IMR-90 (cell line): ENCODE measurements around the gene CAMTA1. TPM values are rescaled to one million over a fixed set of nuclear protein-coding genes. Genes with fewer than 3 reads are reported as not detected.
A peak's percentile ranks its signal among the peaks of the same experiment; 100 is the strongest.

Source experiments
- ATAC-seq: fragments of 200-7000 bp; cut with Tn5 transposase; 2 replicates; pipeline ENCODE4 v1.9.1; 2020; ENCODE audit warnings: low read depth, mild to moderate bottlenecking, moderate library complexity
- BruUV-seq: library from RNA; stranded (reverse); fragments of 400-500 nt; replicated peaks from 2 replicates; lab custom pipeline; 2021; lab: Mats Ljungman, UMichigan
- CTCF ChIA-PET: fragments of 300-600 bp; formaldehyde crosslinking; extraction: SDS; loops from one replicate; lab custom pipeline; 2021; ENCODE audit warnings: antibody characterized with exemption; lab: Yijun Ruan, JAX
- POLR2A ChIA-PET: fragments of 300-600 bp; sonication (Branson Sonifier 250); formaldehyde crosslinking; loops from one replicate; lab custom pipeline; 2022; ENCODE audit warnings: antibody characterized with exemption; ENCODE audit not compliant: unreplicated experiment; lab: Charles Lee
- DNase-seq: peaks from one replicate; pipeline ENCODE4 v3.0.0; 2013
- H2AFZ ChIP-seq: replicated peaks from 2 replicates; pipeline ENCODE3; 2013; ENCODE audit warnings: low read length, mild to moderate bottlenecking; ENCODE audit not compliant: poor library complexity
- H2AK5ac ChIP-seq: 2 replicates; pipeline ENCODE4 v1.6.1; 2013; ENCODE audit warnings: low read depth, low read length, inconsistent platforms
- H2AK9ac ChIP-seq: replicated peaks from 2 replicates; pipeline ENCODE3; 2013; ENCODE audit warnings: mild to moderate bottlenecking, low read depth, low read length, moderate library complexity; ENCODE audit not compliant: poor library complexity
- H2BK120ac ChIP-seq: 2 replicates; pipeline ENCODE4 v1.6.1; 2013; ENCODE audit warnings: low read depth, low read length, inconsistent platforms
- H2BK15ac ChIP-seq: 3 replicates; pipeline ENCODE4 v1.6.1; 2013; ENCODE audit warnings: low read depth, low read length, inconsistent platforms
- H2BK20ac ChIP-seq: 2 replicates; pipeline ENCODE4 v1.6.1; 2013; ENCODE audit warnings: low read depth, mild to moderate bottlenecking, inconsistent platforms, low read length, moderate library complexity
- H2BK5ac ChIP-seq: 2 replicates; pipeline ENCODE4 v1.6.1; 2013; ENCODE audit warnings: mild to moderate bottlenecking, low read depth, low read length, inconsistent platforms; ENCODE audit not compliant: poor library complexity, severe bottlenecking
- H3K14ac ChIP-seq: replicated peaks from 2 replicates; pipeline ENCODE4 v1.6.1; 2013; ENCODE audit warnings: low read depth, low read length, inconsistent platforms
- H3K18ac ChIP-seq: 2 replicates; pipeline ENCODE4 v1.6.1; 2013; ENCODE audit warnings: low read depth, low read length, control low read depth
- H3K23ac ChIP-seq: 2 replicates; pipeline ENCODE4 v1.6.1; 2013; ENCODE audit warnings: low read depth, low read length, inconsistent platforms
- H3K27ac ChIP-seq: 2 replicates; pipeline ENCODE4 v1.5.1; 2013; ENCODE audit warnings: mild to moderate bottlenecking, control low read depth, low read length; ENCODE audit not compliant: insufficient read depth
- H3K27me3 ChIP-seq: 2 replicates; pipeline ENCODE4 v1.6.1; 2013; ENCODE audit warnings: low read length; ENCODE audit not compliant: control insufficient read depth, insufficient read depth
- H3K36me3 ChIP-seq: 2 replicates; pipeline ENCODE4 v1.6.1; 2013; ENCODE audit warnings: low read length, mixed read lengths; ENCODE audit not compliant: control insufficient read depth, insufficient read depth
- H3K4ac ChIP-seq: 2 replicates; pipeline ENCODE4 v1.6.1; 2013; ENCODE audit warnings: low read depth, low read length, inconsistent platforms
- H3K4me1 ChIP-seq: 2 replicates; pipeline ENCODE4 v1.6.1; 2013; ENCODE audit warnings: low read length, mixed read lengths; ENCODE audit not compliant: control insufficient read depth, insufficient read depth
- H3K4me2 ChIP-seq: 2 replicates; pipeline ENCODE4 v1.6.1; 2013; ENCODE audit warnings: low read depth, mild to moderate bottlenecking, control low read depth, low read length, moderate library complexity
- H3K4me3 ChIP-seq: 2 replicates; pipeline ENCODE4 v1.5.1; 2013; ENCODE audit warnings: low read depth, mild to moderate bottlenecking, control low read depth, low read length, moderate library complexity; ENCODE audit not compliant: insufficient read depth
- H3K56ac ChIP-seq: 2 replicates; pipeline ENCODE4 v1.6.1; 2013; ENCODE audit warnings: low read length, inconsistent platforms; ENCODE audit not compliant: insufficient read depth; ENCODE audit errors: extremely low read depth
- H3K79me1 ChIP-seq, 2 experiments: 2 replicates each; pipeline ENCODE4 v1.6.1; 2013; ENCODE audit warnings: low read length in 2 of 2, inconsistent platforms in 1 of 2, low read depth in 1 of 2
- H3K9ac ChIP-seq: 2 replicates; pipeline ENCODE4 v1.6.1; 2013; ENCODE audit warnings: low read depth, low read length, control low read depth
- H3K9me1 ChIP-seq: 2 replicates; pipeline ENCODE4 v1.6.1; 2013; ENCODE audit warnings: low read length, inconsistent platforms; ENCODE audit not compliant: insufficient read depth
- H3K9me3 ChIP-seq: 2 replicates; pipeline ENCODE4 v1.6.1; 2013; ENCODE audit warnings: low read length; ENCODE audit not compliant: control insufficient read depth, insufficient read depth
- H4K20me1 ChIP-seq: 2 replicates; pipeline ENCODE4 v1.6.1; 2013; ENCODE audit warnings: low read length, inconsistent platforms; ENCODE audit not compliant: insufficient read depth
- H4K5ac ChIP-seq: 2 replicates; pipeline ENCODE4 v1.6.1; 2013; ENCODE audit warnings: mild to moderate bottlenecking, low read depth, low read length, control low read depth
- H4K8ac ChIP-seq, 2 experiments: 2 replicates each; pipeline ENCODE4 v1.6.1; 2013; ENCODE audit warnings: low read depth in 2 of 2, low read length in 2 of 2, control low read depth in 1 of 2, inconsistent platforms in 1 of 2
- H4K91ac ChIP-seq: 2 replicates; pipeline ENCODE4 v1.6.1; 2013; ENCODE audit warnings: low read depth, low read length, inconsistent platforms; ENCODE audit not compliant: insufficient read depth
- BHLHE40 ChIP-seq: fragments of 150-350 bp; IDR thresholded peaks from 2 replicates; pipeline ENCODE4 v1.6.1; 2016; ENCODE audit warnings: mild to moderate bottlenecking, low read depth, low read length
- CEBPB ChIP-seq: IDR thresholded peaks from 2 replicates; pipeline ENCODE4 v1.6.1; 2012; ENCODE audit warnings: low read depth, low read length, improper control_type of control experiment
- CHD1 ChIP-seq: IDR thresholded peaks from 2 replicates; pipeline ENCODE4 v1.6.1; 2012; ENCODE audit warnings: low read depth, low read length, improper control_type of control experiment
- ELK1 ChIP-seq: fragments of 150-350 bp; IDR thresholded peaks from 2 replicates; pipeline ENCODE4 v1.6.1; 2016; ENCODE audit warnings: low read depth, mild to moderate bottlenecking, low read length, moderate library complexity, borderline replicate concordance
- FOS ChIP-seq: fragments of 150-350 bp; IDR thresholded peaks from 2 replicates; pipeline ENCODE4 v1.6.1; 2016; ENCODE audit warnings: low read depth, low read length
- MAFK ChIP-seq: IDR thresholded peaks from 2 replicates; pipeline ENCODE4 v1.6.1; 2012; ENCODE audit warnings: low read depth, low read length, improper control_type of control experiment
- MXI1 ChIP-seq: IDR thresholded peaks from 2 replicates; pipeline ENCODE4 v1.6.1; 2012; ENCODE audit warnings: low read depth, mild to moderate bottlenecking, low read length, moderate library complexity, borderline replicate concordance
- POLR2A ChIP-seq: IDR thresholded peaks from 2 replicates; pipeline ENCODE4 v1.6.1; 2012; ENCODE audit warnings: mild to moderate bottlenecking, low read depth, low read length
- RAD21 ChIP-seq: IDR thresholded peaks from 2 replicates; pipeline ENCODE4 v1.6.1; 2012; ENCODE audit warnings: low read length, improper control_type of control experiment
- RCOR1 ChIP-seq: IDR thresholded peaks from 2 replicates; pipeline ENCODE4 v1.6.1; 2012; ENCODE audit warnings: mild to moderate bottlenecking, low read length, improper control_type of control experiment; ENCODE audit not compliant: insufficient replicate concordance
- RFX5 ChIP-seq: IDR thresholded peaks from 2 replicates; pipeline ENCODE4 v1.8.0; 2012; ENCODE audit warnings: low read depth, mild to moderate bottlenecking, low read length, moderate library complexity
- SMC3 ChIP-seq: fragments of 150-350 bp; IDR thresholded peaks from 2 replicates; pipeline ENCODE4 v1.6.1; 2016; ENCODE audit warnings: low read depth, mild to moderate bottlenecking, antibody characterized with exemption, low read length, moderate library complexity
- USF2 ChIP-seq: fragments of 150-350 bp; IDR thresholded peaks from 2 replicates; pipeline ENCODE4 v1.6.1; 2017; ENCODE audit warnings: mild to moderate bottlenecking, antibody characterized with exemption, low read length, low read depth
- WGBS, 2 experiments: methylation state at CpG; one replicate each; pipeline versions ENCODE4 v1.1.5 to v1.1.7; 2013; ENCODE audit warnings: missing lambda C conversion rate in 2 of 2; ENCODE audit not compliant: insufficient read length in 1 of 2; ENCODE audit errors: extremely low coverage in 2 of 2; 5-methylcytosine and 5-hydroxymethylcytosine counted together
- dilution Hi-C: fragments of 300-500 bp; cut with HindIII; formaldehyde crosslinking; loops from one replicate; pipeline ENCODE4 v1.14.3; 2018; ENCODE audit warnings: low sequenced_read_pairs; ENCODE audit not compliant: unreplicated experiment
- in situ Hi-C: fragments of 300-500 bp; cut with MboI; formaldehyde crosslinking; loops from 3 replicates; pipeline ENCODE4 v1.14.3; 2019; ENCODE audit warnings: low sequenced_read_pairs, inconsistent platforms, mixed read lengths
- intact Hi-C: fragments of 100-400 bp; cut with micrococcal nuclease; formaldehyde crosslinking; loops from 2 replicates; pipeline ENCODE4 v1.10.0; 2022
- polyA plus RNA-seq, 3 experiments: library from polyadenylated mRNA; depleted of rRNA; stranded (reverse); fragments of >200 nt; gene quantifications; 2 replicates each; pipeline ENCODE4 v1.2.3, GENCODE V29; 2012; ENCODE audit warnings: low replicate concordance in 1 of 3
- total RNA-seq: library from RNA; depleted of rRNA; stranded (reverse); fragments of >200 nt; gene quantifications from 2 replicates; pipeline ENCODE4 v1.2.3, GENCODE V29; 2012

Gene CAMTA1
- total and polyA plus RNA-seq, 2 of the 4 experiments (the other 2 are of a cell fraction) = 35.5 to 74.3 TPM

- no peak for ATAC-seq
Observed at GRCh38 chr1:7220007-7220406, 434.8 kb downstream of the CAMTA1 start.

More at GRCh38 chr1:7220007-7220406, 434.8 kb downstream of the CAMTA1 start:
- intact Hi-C loops = loop anchor here (5.0 kb wide), 1 partner anchor 77 kb away; no protein-coding TSS in a partner anchor
- 0 out of 2 replicates have a peak overlapping the region, but pooled peaks have one; percentile 15 for H3K23ac ChIP-seq
- H3K14ac ChIP-seq = no peak overlapping the region
- no peak overlapping the region for H3K4me2 ChIP-seq
- peak overlapping the region; percentile 76 for H2BK5ac ChIP-seq
- no peak overlapping the region for H2AK9ac ChIP-seq
- TF ChIP-seq CHD1 (no peak), RAD21 (no peak), SMC3 (no peak), MXI1 (no peak), ELK1 (no peak), CEBPB (no peak), MAFK (no peak), USF2 (no peak), RCOR1 (no peak), RFX5 (no peak), POLR2A (no peak), FOS (no peak), BHLHE40 (no peak)
- POLR2A ChIA-PET = no interaction called here
- no peak overlapping the region for H3K9ac ChIP-seq
- in situ Hi-C loops = loop anchor here (10.0 to 25.0 kb wide), 2 partner anchors 425 to 508 kb away; partner anchors contain the start of gene DNAJC11
- no peaks in the 10 kb centered on the region for H3K79me1 ChIP-seq
- peak overlapping the region; percentile 1; the same call in 1 of the 2 replicates for H3K27ac ChIP-seq
- H4K5ac ChIP-seq = peak overlapping the region; percentile 35; the same call in 1 of the 2 replicates
- peak overlapping the region; percentile 67 for H2AFZ ChIP-seq
- 0 out of 2 replicates have a peak overlapping the region, but pooled peaks have one; percentile 48 for H2AK5ac ChIP-seq
- 90% methylated on average over 2 of the region's 10 CpGs; no CpG with 5 or more reads in 1 of the 2 experiments for WGBS, 2 experiments
- no peaks in the 10 kb centered on the region; the same call in 1 of the 2 replicates for H3K9me3 ChIP-seq
- H2BK20ac ChIP-seq = peak overlapping the region; percentile 55
- no peaks in the 10 kb centered on the region for H3K27me3 ChIP-seq
- peak overlapping the region; percentile 76 for H2BK120ac ChIP-seq
- peak overlapping the region; percentile 66; the same call in 2 of the 3 replicates for H2BK15ac ChIP-seq
- no peaks in the 10 kb centered on the region for H3K36me3 ChIP-seq
- CTCF ChIA-PET = interaction anchor here (1.1 to 1.3 kb wide), 3 partner anchors 13 to 427 kb away, joined by 3 read pairs; no protein-coding TSS in a partner anchor
- dilution Hi-C loops = no loop called here
- peak overlapping the region; percentile 65 to 67; a peak in 3 of 4 replicates for H4K8ac ChIP-seq
- H3K4ac ChIP-seq = peak overlapping the region; percentile 80
- no peaks in the 10 kb centered on the region for H4K20me1 ChIP-seq
- no peak overlapping the region for H3K56ac ChIP-seq
- H3K18ac ChIP-seq = peak overlapping the region; percentile 24; the same call in 1 of the 2 replicates
- H3K4me3 ChIP-seq = no peak overlapping the region
- DNase-seq = peak; percentile 77
- BruUV-seq = no TSS peak
- peaks cover 25% of the 10 kb centered on the region for H3K9me1 ChIP-seq
- peaks cover 9% of the 10 kb centered on the region for H3K4me1 ChIP-seq
- H4K91ac ChIP-seq = peak overlapping the region; percentile 71
